Activated T-helper 1 cell treated with anti-CD3 and anti-CD28 coated beads, Interleukin-2, amount 50 U/mL, for 16 hours (primary cell): ENCODE results near the gene PIK3R3.

Source experiments
- DNase-seq, 2 donors: peaks; one replicate each; pipeline ENCODE4 v3.0.0-alpha.2; 2020; ENCODE audit warnings: low read depth in 1 of 2, low spot score in 1 of 2

PIK3R3 gene

GRCh38 chr1:45995298-45995697, 137.1 kb downstream of the PIK3R3 start:
- no peak for DNase-seq

- DNase-seq, result no peak
These were observed 138.0 kb downstream of the PIK3R3 start for GRCh38 chr1:45994423-45994822.
